Measurements from ENCODE around the gene CHRNB1. TPM values are rescaled to one million over a fixed set of nuclear protein-coding genes. Genes with fewer than 3 reads are reported as not detected.

The CHRNB1 gene
- total RNA-seq, 4 donors from 2014 or later, result 6.5 to 16.0 (median 13.5) TPM

DNA sequence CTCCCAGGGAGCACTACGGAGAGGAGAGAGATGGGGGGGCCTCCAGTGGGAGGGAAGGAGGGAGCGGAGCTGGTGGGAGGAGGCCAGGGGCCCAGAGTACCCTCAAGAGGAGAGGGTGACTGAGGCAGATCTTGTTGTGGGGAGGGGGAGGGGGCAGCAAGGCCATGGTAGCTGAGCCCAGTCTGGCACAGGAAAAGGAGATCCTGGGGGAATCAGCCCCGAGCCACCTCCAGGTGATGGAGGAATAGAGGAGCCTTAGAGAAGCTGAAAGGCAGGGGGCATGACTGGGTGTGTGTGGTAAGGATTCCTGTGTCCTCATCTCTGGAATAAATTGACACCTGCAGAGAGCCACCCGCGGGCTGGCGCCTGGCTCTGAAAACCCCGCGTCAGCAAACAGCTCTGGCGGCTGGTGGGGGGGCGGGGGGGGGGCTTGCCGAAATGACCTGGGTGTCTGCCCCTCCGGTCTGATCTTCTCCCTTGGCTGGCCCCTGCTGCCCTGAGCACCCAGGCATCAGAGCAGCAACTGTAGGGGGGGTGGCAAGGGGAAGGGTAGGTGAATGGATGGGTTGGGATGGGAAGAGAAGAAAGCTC lies 38.5 kb upstream of the CHRNB1 start:
- H3K27ac ChIP-seq, result peak overlapping the region in 3 of 4 donors; percentile 94 to 98 (median 95)
- no peaks in the 10 kb centered on the region for H3K9me3 ChIP-seq
- peaks cover 0 to 42% (median 0%) of the 10 kb centered on the region in 3 donors for H3K36me3 ChIP-seq
- WGBS, 2 donors, result 47 to 61% methylated on average over 9 to 12 of the region's 12 CpGs
- peak overlapping the region in 1 of 4 donors; percentile 96 for H3K4me3 ChIP-seq
- peaks cover 0 to 49% (median 21%) of the 10 kb centered on the region in 4 donors for H3K4me1 ChIP-seq
- TF ChIP-seq EP300 (IDR thresholded peaks at IDR 0.05), result no peak
- TF ChIP-seq CTCF (IDR thresholded peaks at IDR 0.05), result no peak
- no peak for TF ChIP-seq POLR2A (IDR thresholded peaks at IDR 0.05)
- no peak for DNase-seq (ENCODE audit: low spot score in 2 of 2)
- H3K27me3 ChIP-seq, result no peaks in the 10 kb centered on the region

- WGBS, 2 donors, result 79 to 82% methylated on average over 13 of the region's 13 CpGs
- peaks cover 0 to 41% (median 18%) of the 10 kb centered on the region in 4 donors for H3K4me1 ChIP-seq
- TF ChIP-seq POLR2A (IDR thresholded peaks at IDR 0.05) (no peak), CTCF (IDR thresholded peaks at IDR 0.05) (no peak), EP300 (IDR thresholded peaks at IDR 0.05) (no peak)
- H3K36me3 ChIP-seq, result peaks cover 0 to 40% (median 0%) of the 10 kb centered on the region in 3 donors
- H3K9me3 ChIP-seq, result no peaks in the 10 kb centered on the region
- H3K27me3 ChIP-seq, result no peaks in the 10 kb centered on the region
- peak overlapping the region in 2 of 4 donors; percentile 60 to 98 for H3K27ac ChIP-seq
- no peak overlapping the region for H3K4me3 ChIP-seq
- DNase-seq (ENCODE audit: low spot score in 2 of 2), result no peak
Measured at GRCh38 chr17:7407082-7407481, 37.8 kb upstream of the CHRNB1 start.

DNA sequence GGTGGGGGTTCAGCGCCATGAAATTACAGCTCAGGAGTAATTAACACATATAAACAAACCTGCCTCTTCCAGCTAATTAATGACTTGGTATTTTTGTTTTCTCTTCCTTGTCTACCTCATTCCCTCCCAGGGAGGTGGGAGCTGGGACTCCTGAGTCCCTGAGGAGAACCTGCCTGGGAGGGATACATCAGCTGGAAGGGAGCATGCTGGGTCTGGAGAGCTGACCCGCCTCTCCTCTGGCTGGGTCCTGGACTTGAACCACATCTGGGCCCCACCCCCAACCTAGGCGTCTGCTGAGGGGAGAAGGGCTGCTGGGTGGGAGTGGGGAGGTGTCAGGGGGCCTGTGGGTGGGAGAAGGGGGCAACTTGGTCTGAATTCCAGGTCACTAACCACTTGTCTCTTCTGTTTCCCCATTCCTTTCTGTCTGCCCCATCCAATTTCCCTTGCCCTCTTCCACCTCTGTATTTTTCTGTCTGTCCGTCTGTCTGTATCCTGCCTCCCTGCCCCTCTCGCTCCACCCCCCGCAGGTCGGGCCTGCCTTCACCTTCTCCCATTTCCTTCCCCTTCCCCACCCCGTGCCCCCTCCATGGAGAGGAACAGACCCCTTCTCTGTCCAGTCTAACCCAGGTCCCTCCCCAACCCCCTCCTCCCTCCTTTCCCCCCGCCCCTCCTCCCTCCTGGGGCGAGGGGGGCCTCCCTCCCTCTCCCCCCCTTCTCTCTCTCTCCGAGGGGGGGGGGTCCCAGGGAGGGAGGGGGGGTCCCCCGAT lies 37.2 kb upstream of the CHRNB1 start, which contains the start of gene NLGN2:
NLGN2 (plus strand) TSS at position 361 of the 767 bp plus-strand sequence. CDS start 411 bp downstream, outside the sequence.
- Histone ChIP-seq H3K27me3 (no peaks in the 10 kb centered on the region), H3K36me3 (peaks cover 0 to 40% (median 0%) of the 10 kb centered on the region in 3 donors), H3K4me1 (peaks cover 0 to 35% (median 13%) of the 10 kb centered on the region in 4 donors), H3K4me3 (no peak within 1 kb of the TSS), H3K27ac (peak within 1 kb of the TSS in 2 of 4 donors; percentile 60 to 98), H3K9me3 (no peaks in the 10 kb centered on the region)
- 50 to 51% methylated on average over 10 to 12 of the region's 12 CpGs for WGBS, 2 donors
- no peak for DNase-seq (ENCODE audit: low spot score in 2 of 2)
- TF ChIP-seq POLR2A (IDR thresholded peaks at IDR 0.05), result no peak
- TF ChIP-seq EP300 (IDR thresholded peaks at IDR 0.05), result no peak
- no peak for TF ChIP-seq CTCF (IDR thresholded peaks at IDR 0.05)

DNA sequence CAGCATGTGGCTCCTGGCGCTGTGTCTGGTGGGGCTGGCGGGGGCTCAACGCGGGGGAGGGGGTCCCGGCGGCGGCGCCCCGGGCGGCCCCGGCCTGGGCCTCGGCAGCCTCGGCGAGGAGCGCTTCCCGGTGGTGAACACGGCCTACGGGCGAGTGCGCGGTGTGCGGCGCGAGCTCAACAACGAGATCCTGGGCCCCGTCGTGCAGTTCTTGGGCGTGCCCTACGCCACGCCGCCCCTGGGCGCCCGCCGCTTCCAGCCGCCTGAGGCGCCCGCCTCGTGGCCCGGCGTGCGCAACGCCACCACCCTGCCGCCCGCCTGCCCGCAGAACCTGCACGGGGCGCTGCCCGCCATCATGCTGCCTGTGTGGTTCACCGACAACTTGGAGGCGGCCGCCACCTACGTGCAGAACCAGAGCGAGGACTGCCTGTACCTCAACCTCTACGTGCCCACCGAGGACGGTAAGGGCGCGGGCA lies 36.6 kb upstream of the CHRNB1 start:
- Histone ChIP-seq H3K9me3 (no peaks in the 10 kb centered on the region), H3K27ac (no peak overlapping the region), H3K4me3 (no peak overlapping the region), H3K4me1 (peaks cover 0 to 33% (median 7%) of the 10 kb centered on the region in 4 donors), H3K36me3 (peaks cover 0 to 40% (median 0%) of the 10 kb centered on the region in 3 donors), H3K27me3 (no peaks in the 10 kb centered on the region)
- TF ChIP-seq POLR2A (IDR thresholded peaks at IDR 0.05) (no peak), EP300 (IDR thresholded peaks at IDR 0.05) (no peak), CTCF (IDR thresholded peaks at IDR 0.05) (no peak)
- 75 to 76% methylated on average over 27 to 41 of the region's 58 CpGs for WGBS, 2 donors
- no peak for DNase-seq (ENCODE audit: low spot score in 2 of 2)

- TF ChIP-seq CTCF (IDR thresholded peaks at IDR 0.05) (no peak), POLR2A (IDR thresholded peaks at IDR 0.05) (no peak), EP300 (IDR thresholded peaks at IDR 0.05) (no peak)
- peaks cover 0 to 38% (median 7%) of the 10 kb centered on the region in 4 donors for H3K4me1 ChIP-seq
- H3K4me3 ChIP-seq, result no peak overlapping the region
- H3K27me3 ChIP-seq, result no peaks in the 10 kb centered on the region
- no peak overlapping the region for H3K27ac ChIP-seq
- no peak for DNase-seq (ENCODE audit: low spot score in 2 of 2)
- peaks cover 0 to 41% (median 0%) of the 10 kb centered on the region in 3 donors for H3K36me3 ChIP-seq
- no peaks in the 10 kb centered on the region for H3K9me3 ChIP-seq
- 84 to 96% methylated on average over 6 of the region's 6 CpGs for WGBS, 2 donors
Measured at GRCh38 chr17:7408863-7409262, 36.0 kb upstream of the CHRNB1 start.

All from tibial nerve (tissue), 4 donors.